Endothelial cell of umbilical vein (primary cell): ENCODE results near the gene DPEP3. TPM values are rescaled to one million over a fixed set of nuclear protein-coding genes. Genes with fewer than 3 reads are reported as not detected.

ENCODE experiments used
- Bru-seq: library from RNA; stranded (reverse); fragments of 400-500 nt; gene quantifications from one replicate; lab custom pipeline; 2021; lab: Mats Ljungman, UMichigan
- BruChase-seq, 2 experiments: library from RNA; stranded (reverse); fragments of 400-500 nt; gene quantifications; one replicate each; lab custom pipeline; 2021; lab: Mats Ljungman, UMichigan
- BruUV-seq: library from RNA; stranded (reverse); fragments of 400-500 nt; replicated peaks from 2 replicates; lab custom pipeline; 2021; lab: Mats Ljungman, UMichigan
- CTCF ChIA-PET: fragments of 300-600, 350-600 bp; sonication (Branson Sonifier 250); formaldehyde crosslinking; loops from one replicate; lab custom pipeline; 2021; ENCODE audit warnings: antibody characterized with exemption, inconsistent platforms; lab: Charles Lee
- POLR2A ChIA-PET: fragments of 300-600, 350-600 bp; sonication (Branson Sonifier 250); formaldehyde crosslinking; loops from one replicate; lab custom pipeline; 2021; ENCODE audit warnings: antibody characterized with exemption, inconsistent platforms; lab: Charles Lee
- DNase-seq: peaks from one replicate; pipeline ENCODE4 v3.0.0-alpha.2; 2011; ENCODE audit warnings: low read depth, low spot score
- FAIRE-seq: peaks from 2 replicates; lab custom pipeline; 2011; peaks lifted over from hg19 to GRCh38; lab: Jason Lieb, UNC
- H2AFZ ChIP-seq: 2 replicates; pipeline ENCODE4 v1.6.0; 2012; ENCODE audit warnings: low read depth, low read length, control low read depth, inconsistent platforms
- H3K27ac ChIP-seq: 2 replicates; pipeline ENCODE4 v1.5.1; 2011; ENCODE audit warnings: low read depth, mild to moderate bottlenecking, control low read depth, low read length, moderate library complexity; ENCODE audit not compliant: insufficient read depth
- H3K27me3 ChIP-seq, 2 experiments: 2 replicates each; pipeline versions ENCODE4 v1.6.0 to v1.6.1; 2011; ENCODE audit warnings: low read length in 2 of 2, mixed read lengths in 1 of 2; ENCODE audit not compliant: control insufficient read depth in 2 of 2, insufficient read depth in 2 of 2
- H3K36me3 ChIP-seq, 2 experiments: 2 replicates in 1 of 2; 3 replicates in 1 of 2; pipeline ENCODE4 v1.5.1; 2011; ENCODE audit warnings: low read length in 2 of 2, mild to moderate bottlenecking in 1 of 2, moderate library complexity in 1 of 2; ENCODE audit not compliant: control insufficient read depth in 2 of 2, insufficient read depth in 2 of 2; ENCODE audit errors: extremely low read depth in 1 of 2
- H3K4me1 ChIP-seq: 3 replicates; pipeline ENCODE4 v1.5.1; 2011; ENCODE audit warnings: mild to moderate bottlenecking, low read length; ENCODE audit not compliant: control insufficient read depth, insufficient read depth; ENCODE audit errors: extremely low read depth
- H3K4me2 ChIP-seq: 2 replicates; pipeline ENCODE4 v1.6.1; 2011; ENCODE audit warnings: low read length, control low read depth, mixed read lengths; ENCODE audit not compliant: insufficient read depth
- H3K4me3 ChIP-seq, 3 experiments: fragments of 200-600 bp in 1 of 3; sonication (generic), shearing (Covaris generic) in 1 of 3; replicated peaks in 1 of 3; 2 replicates each; pipeline ENCODE4 v1.5.1; 2011 to 2016; ENCODE audit warnings: control low read depth in 3 of 3, low read length in 3 of 3, mild to moderate bottlenecking in 2 of 3, inconsistent platforms in 1 of 3, low read depth in 1 of 3, moderate library complexity in 1 of 3; ENCODE audit not compliant: insufficient read depth in 1 of 3
- H3K79me2 ChIP-seq: 2 replicates; pipeline ENCODE4 v1.6.0; 2012; ENCODE audit warnings: low read length, inconsistent platforms; ENCODE audit not compliant: control insufficient read depth, insufficient read depth
- H3K9ac ChIP-seq: replicated peaks from 2 replicates; pipeline ENCODE3; 2011; ENCODE audit warnings: low read length, control low read depth; ENCODE audit not compliant: insufficient read depth; ENCODE audit errors: extremely low read depth
- H3K9me1 ChIP-seq: replicated peaks from 3 replicates; pipeline ENCODE4 v1.6.0; 2011; ENCODE audit warnings: mild to moderate bottlenecking, low read length; ENCODE audit not compliant: control insufficient read depth, insufficient read depth; ENCODE audit errors: extremely low read depth
- H3K9me3 ChIP-seq: replicated peaks from 2 replicates; pipeline ENCODE4 v1.5.1; 2012; ENCODE audit warnings: low read length, inconsistent platforms; ENCODE audit not compliant: control insufficient read depth, insufficient read depth
- H4K20me1 ChIP-seq: replicated peaks from 2 replicates; pipeline ENCODE3; 2011; ENCODE audit warnings: mild to moderate bottlenecking, low read length; ENCODE audit not compliant: control insufficient read depth, insufficient read depth; ENCODE audit errors: extremely low read depth
- POLR2AphosphoS5 ChIP-seq: IDR thresholded peaks from 2 replicates; pipeline ENCODE4 v1.6.1; 2012; ENCODE audit warnings: low read depth, mild to moderate bottlenecking, control low read depth, low read length, moderate library complexity; ENCODE audit not compliant: insufficient read depth
- dilution Hi-C: fragments of 300-500 bp; cut with MboI; formaldehyde crosslinking; loops from one replicate; pipeline ENCODE4 v1.15.0; 2019; ENCODE audit warnings: low sequenced_read_pairs; ENCODE audit not compliant: extremely low pct_ligation_motif_present
- intact Hi-C: fragments of 100-400 bp; cut with micrococcal nuclease; formaldehyde crosslinking; loops from one replicate; pipeline ENCODE4 v1.10.0; 2022
- long read RNA-seq: library from polyadenylated mRNA; stranded (forward); transcript quantifications from one replicate; pipeline ENCODE4 v2.0.0, GENCODE V29; 2021
- polyA minus RNA-seq, 3 experiments: library from RNA; depleted of rRNA, polyadenylated mRNA; stranded (reverse); fragments of >200 nt; gene quantifications; 1 replicate in 1 of 3; 2 replicates in 2 of 3; pipeline ENCODE4 v1.2.3, GENCODE V29; 2011
- polyA plus RNA-seq, 4 experiments: library from polyadenylated mRNA; depleted of rRNA in 3 of 4; stranded (reverse) in 3 of 4; unstranded in 1 of 4; fragments of >200 nt; gene quantifications; 2 replicates each; pipeline versions ENCODE4 v1.2.1 to v1.2.3, GENCODE V29; 2011 to 2012; ENCODE audit warnings: missing spikeins in 1 of 4
- total RNA-seq: library from RNA; stranded (reverse); gene quantifications from 2 replicates; pipeline ENCODE4 v1.2.3, GENCODE V29; 2021
- TF ChIP-seq, protein P1 (sequence below), 2 donors: IDR thresholded peaks; 1 replicate in 1 of 2; 2 replicates in 1 of 2; pipeline ENCODE4 v1.5.1; 2011; ENCODE audit warnings: low read length in 2 of 2, mild to moderate bottlenecking in 2 of 2, moderate library complexity in 2 of 2, control low read depth in 1 of 2, inconsistent platforms in 1 of 2, low read depth in 1 of 2; ENCODE audit not compliant: insufficient read depth in 1 of 2; ENCODE audit errors: extremely low read depth in 1 of 2

DPEP3 gene, protein sequence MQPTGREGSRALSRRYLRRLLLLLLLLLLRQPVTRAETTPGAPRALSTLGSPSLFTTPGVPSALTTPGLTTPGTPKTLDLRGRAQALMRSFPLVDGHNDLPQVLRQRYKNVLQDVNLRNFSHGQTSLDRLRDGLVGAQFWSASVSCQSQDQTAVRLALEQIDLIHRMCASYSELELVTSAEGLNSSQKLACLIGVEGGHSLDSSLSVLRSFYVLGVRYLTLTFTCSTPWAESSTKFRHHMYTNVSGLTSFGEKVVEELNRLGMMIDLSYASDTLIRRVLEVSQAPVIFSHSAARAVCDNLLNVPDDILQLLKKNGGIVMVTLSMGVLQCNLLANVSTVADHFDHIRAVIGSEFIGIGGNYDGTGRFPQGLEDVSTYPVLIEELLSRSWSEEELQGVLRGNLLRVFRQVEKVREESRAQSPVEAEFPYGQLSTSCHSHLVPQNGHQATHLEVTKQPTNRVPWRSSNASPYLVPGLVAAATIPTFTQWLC
- total RNA-seq, result not detected in 2 replicates
- 0.03 and 0.06 TPM in 2 replicates for polyA plus RNA-seq
- polyA plus RNA-seq (2011; cell fraction: cytosol; rRNA removed), result not detected in 2 replicates
- 0.10 TPM in 1 of 2 replicates, not detected in the other for polyA plus RNA-seq (2011; cell fraction: nucleus; rRNA removed)
- not detected in 2 replicates for polyA plus RNA-seq (2012)
- polyA minus RNA-seq, result 0.40 TPM in 1 of 2 replicates, not detected in the other
- polyA minus RNA-seq (2011; cell fraction: cytosol; rRNA and poly(A)+ RNA removed), result not detected
- polyA minus RNA-seq (2011; cell fraction: nucleus; rRNA and poly(A)+ RNA removed), result not detected in 2 replicates
- not detected for Bru-seq, nascent RNA
- not detected for BruChase-seq, experiment 1, labeled RNA remaining after a 6-hour chase
- BruChase-seq, experiment 2, labeled RNA remaining after a 2-hour chase, result not detected
- long read RNA-seq, result 0 reads

DNA sequence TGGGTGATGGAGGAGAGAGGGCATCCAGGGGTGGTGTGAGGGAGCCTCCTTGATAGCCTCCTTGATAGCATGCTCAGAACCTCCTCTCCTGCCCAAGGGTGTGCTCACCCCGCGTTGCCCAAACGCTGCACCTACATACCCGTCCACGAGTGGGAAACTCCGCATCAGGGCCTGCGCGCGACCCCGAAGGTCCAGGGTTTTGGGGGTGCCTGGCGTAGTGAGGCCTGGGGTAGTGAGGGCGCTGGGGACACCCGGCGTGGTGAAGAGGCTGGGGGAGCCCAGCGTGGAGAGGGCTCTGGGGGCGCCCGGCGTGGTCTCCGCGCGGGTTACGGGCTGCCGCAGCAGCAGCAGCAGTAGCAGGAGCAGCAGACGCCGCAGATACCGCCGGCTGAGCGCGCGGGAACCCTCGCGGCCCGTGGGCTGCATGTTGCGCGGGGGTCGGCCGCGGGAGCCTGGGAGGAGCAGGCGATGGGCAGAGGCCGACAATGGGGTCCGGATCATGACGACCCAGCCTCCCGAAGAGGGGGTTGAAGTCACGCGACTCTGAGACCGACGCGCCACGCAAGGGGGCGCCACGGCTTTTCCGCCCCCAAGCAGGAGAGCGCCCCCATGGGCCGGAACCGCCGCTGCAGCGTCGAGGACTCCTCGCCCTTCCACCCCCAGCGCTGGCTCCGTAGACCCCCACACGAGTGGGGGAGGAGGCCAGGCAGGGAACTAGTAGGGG lies at the start of gene DPEP3:
TSS of gene DPEP3 (minus strand) at position 545 of the 724 bp plus-strand sequence. CDS start at position 426, 119 bp downstream.
- dilution Hi-C loops, result no loop called here
- H3K9me1 ChIP-seq, result no peaks in the 10 kb centered on the region
- H3K9ac ChIP-seq, result no peak within 1 kb of the TSS
- H3K4me3 ChIP-seq, result no peak within 1 kb of the TSS
- H3K9me3 ChIP-seq, result no peaks in the 10 kb centered on the region
- no peaks in the 10 kb centered on the region for H3K79me2 ChIP-seq
- BruUV-seq, result no TSS peak
- H3K4me2 ChIP-seq, result no peak within 1 kb of the TSS
- H4K20me1 ChIP-seq, result no peaks in the 10 kb centered on the region
- FAIRE-seq (no peak), DNase-seq (no peak)
- TF ChIP-seq, protein P1, sequence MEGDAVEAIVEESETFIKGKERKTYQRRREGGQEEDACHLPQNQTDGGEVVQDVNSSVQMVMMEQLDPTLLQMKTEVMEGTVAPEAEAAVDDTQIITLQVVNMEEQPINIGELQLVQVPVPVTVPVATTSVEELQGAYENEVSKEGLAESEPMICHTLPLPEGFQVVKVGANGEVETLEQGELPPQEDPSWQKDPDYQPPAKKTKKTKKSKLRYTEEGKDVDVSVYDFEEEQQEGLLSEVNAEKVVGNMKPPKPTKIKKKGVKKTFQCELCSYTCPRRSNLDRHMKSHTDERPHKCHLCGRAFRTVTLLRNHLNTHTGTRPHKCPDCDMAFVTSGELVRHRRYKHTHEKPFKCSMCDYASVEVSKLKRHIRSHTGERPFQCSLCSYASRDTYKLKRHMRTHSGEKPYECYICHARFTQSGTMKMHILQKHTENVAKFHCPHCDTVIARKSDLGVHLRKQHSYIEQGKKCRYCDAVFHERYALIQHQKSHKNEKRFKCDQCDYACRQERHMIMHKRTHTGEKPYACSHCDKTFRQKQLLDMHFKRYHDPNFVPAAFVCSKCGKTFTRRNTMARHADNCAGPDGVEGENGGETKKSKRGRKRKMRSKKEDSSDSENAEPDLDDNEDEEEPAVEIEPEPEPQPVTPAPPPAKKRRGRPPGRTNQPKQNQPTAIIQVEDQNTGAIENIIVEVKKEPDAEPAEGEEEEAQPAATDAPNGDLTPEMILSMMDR (IDR thresholded peaks at IDR 0.05; ENCODE audit: extremely low read depth in 1 of 2, insufficient read depth in 1 of 2, low read depth in 1 of 2, low read length in 2 of 2), result peak; percentile 29 to 66
- TF ChIP-seq POLR2AphosphoS5, result no peak
- intact Hi-C loops, result no loop called here
- no peak within 1 kb of the TSS for H2AFZ ChIP-seq
- H3K36me3 ChIP-seq, result no peaks in the 10 kb centered on the region
- H3K27ac ChIP-seq, result no peak within 1 kb of the TSS
- H3K27me3 ChIP-seq, result peaks cover 0 to 3% of the 10 kb centered on the region in 2 experiments
- CTCF ChIA-PET, result interaction anchor here (1.0 to 1.8 kb wide), 4 partner anchors 11 to 60 kb away, joined by 3 to 7 read pairs (median 3); no protein-coding TSS in a partner anchor
- POLR2A ChIA-PET, result no interaction called here
- H3K4me1 ChIP-seq, result peaks cover 17% of the 10 kb centered on the region
